ENCODE results near the gene DRP2. TPM values are rescaled to one million over a fixed set of nuclear protein-coding genes. Genes with fewer than 3 reads are reported as not detected.
"Not testable (repeated sequence)": the region's sequence is repeated elsewhere in the genome, so short reads cannot be mapped to it uniquely, and the experiment has no call there.

Gene DRP2
- polyA plus RNA-seq: under 1 TPM in 2 of 3 donors, not detected in 1; 0.20 to 0.32 TPM

DNA sequence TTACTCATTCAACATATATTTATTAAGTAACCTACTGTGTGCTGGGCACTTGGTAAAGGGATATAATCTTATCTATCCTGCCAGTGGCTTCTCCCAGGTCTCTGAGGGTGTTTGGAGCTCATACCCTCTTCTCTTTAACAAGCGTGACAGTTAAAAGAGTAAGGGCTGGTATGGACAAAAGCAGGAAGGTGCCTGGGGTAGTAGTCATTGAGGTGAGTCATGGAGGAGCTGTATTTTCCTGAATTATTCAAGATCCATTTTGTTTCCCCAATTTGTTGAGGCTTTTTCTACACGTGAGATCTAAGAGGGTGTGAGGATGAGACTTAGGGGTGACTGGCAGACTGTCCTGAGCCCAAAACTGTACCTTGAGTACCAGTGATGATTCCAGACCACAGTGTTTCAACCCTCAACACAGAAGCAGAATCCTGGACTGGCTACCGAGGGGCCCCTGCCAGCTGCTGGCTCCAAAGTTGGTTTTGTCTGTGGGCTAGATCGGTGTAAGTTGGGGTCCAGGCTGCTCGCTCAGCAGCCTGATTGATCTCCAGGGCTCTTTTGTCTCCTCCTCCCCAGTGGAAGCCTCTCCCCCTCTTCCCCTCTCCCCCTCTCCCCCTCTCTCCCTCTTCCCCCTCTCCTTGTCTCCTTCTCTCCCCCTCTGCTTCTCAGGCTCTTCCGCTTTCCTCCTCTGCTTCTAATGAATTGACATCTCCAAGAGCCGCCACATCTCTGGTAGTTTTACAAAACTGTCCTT is at the start of gene DRP2:
Gene DRP2, plus strand, starts transcription at position 671 of the 748 bp plus-strand sequence. CDS start 11,862 bp downstream, outside the sequence.
- no peak within 1 kb of the TSS for H3K27ac Mint-ChIP-seq
- no peak within 1 kb of the TSS for H3K4me3 Mint-ChIP-seq
- no peaks in the 10 kb centered on the region for H3K36me3 Mint-ChIP-seq
- no peaks in the 10 kb centered on the region for H3K4me1 Mint-ChIP-seq
- DNase-seq: no peak
- H3K9me3 Mint-ChIP-seq: no peaks in the 10 kb centered on the region
- peaks cover 0 to 11% (median 5%) of the 10 kb centered on the region in 3 donors for H3K27me3 Mint-ChIP-seq (ENCODE audit: low read depth in 3 of 3)

DNA sequence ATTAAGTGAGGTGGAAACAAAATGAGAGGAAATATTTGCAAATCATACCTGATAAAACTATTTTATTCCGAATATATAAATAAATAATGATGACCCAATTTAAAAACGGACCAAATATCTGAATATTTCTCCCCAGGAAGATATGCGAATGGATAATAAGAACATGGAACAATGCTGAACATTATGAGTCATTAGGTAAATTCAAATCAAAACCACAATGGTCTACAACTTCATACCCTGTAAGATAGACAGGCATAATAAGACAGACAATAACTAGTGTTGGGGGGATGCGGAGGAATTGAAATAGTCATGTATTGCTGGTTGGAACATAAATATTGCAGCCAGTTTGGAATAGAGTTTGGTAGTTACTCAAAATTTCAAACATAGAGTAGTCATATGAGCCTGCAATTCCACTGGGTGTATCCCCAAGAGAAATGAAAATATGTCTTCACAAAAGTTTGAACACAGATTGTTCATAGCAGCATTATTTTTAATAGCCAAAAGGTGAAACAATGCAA is 47.6 kb upstream of the DRP2 start:
- H3K4me1 Mint-ChIP-seq: no peaks in the 10 kb centered on the region
- H3K9me3 Mint-ChIP-seq: peaks cover 0 to 1% (median 0%) of the 10 kb centered on the region in 6 donors
- H3K27ac Mint-ChIP-seq: no peak overlapping the region
- H3K36me3 Mint-ChIP-seq: no peaks in the 10 kb centered on the region
- no peak overlapping the region for H3K4me3 Mint-ChIP-seq
- H3K27me3 Mint-ChIP-seq (ENCODE audit: low read depth in 3 of 3): peaks cover 0 to 3% (median 1%) of the 10 kb centered on the region in 3 donors
- no peak for DNase-seq

GRCh38 chrX:101176439-101176838 is 43.1 kb upstream of the DRP2 start:
- no peaks in the 10 kb centered on the region for H3K4me1 Mint-ChIP-seq
- no peak overlapping the region for H3K4me3 Mint-ChIP-seq
- H3K36me3 Mint-ChIP-seq: no peaks in the 10 kb centered on the region
- no peak overlapping the region for H3K27ac Mint-ChIP-seq
- H3K9me3 Mint-ChIP-seq: peaks cover 0 to 1% (median 0%) of the 10 kb centered on the region in 6 donors
- no peak for DNase-seq
- H3K27me3 Mint-ChIP-seq (ENCODE audit: low read depth in 3 of 3): peaks cover 0 to 10% (median 4%) of the 10 kb centered on the region in 3 donors

DNA sequence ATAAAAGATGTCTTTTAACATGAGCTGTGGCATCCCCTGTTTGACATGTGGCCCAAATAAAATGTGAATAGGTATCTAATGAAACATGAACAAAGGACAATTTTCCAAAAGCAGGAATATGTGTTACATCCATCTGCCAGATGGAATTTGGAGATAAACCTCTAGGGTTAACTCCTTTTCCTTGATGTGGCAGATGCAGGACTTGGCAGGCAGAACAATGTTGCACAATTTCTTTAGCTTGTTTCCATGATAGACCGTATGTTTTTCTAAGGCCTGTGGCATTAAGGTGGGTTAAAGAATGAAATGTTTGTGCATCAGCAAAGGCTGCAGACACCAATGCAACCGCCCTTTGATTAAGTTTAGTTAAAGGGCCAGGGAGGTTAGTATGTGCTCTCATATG is 34.7 kb upstream of the DRP2 start:
- not testable (repeated sequence) for H3K4me3 Mint-ChIP-seq, H3K36me3 Mint-ChIP-seq, H3K9me3 Mint-ChIP-seq, H3K4me1 Mint-ChIP-seq, H3K27ac Mint-ChIP-seq, DNase-seq
- H3K27me3 Mint-ChIP-seq (ENCODE audit: low read depth in 3 of 3): peaks cover 1 to 17% (median 2%) of the 10 kb centered on the region in 3 donors

GRCh38 chrX:101187961-101188360 is 31.6 kb upstream of the DRP2 start:
- H3K36me3 Mint-ChIP-seq, H3K27ac Mint-ChIP-seq, H3K4me1 Mint-ChIP-seq, DNase-seq, H3K4me3 Mint-ChIP-seq, H3K9me3 Mint-ChIP-seq: not testable (repeated sequence)
- peaks cover 6 to 10% (median 7%) of the 10 kb centered on the region in 3 donors for H3K27me3 Mint-ChIP-seq (ENCODE audit: low read depth in 3 of 3)

GRCh38 chrX:101190736-101191135 is 28.9 kb upstream of the DRP2 start:
- no peak overlapping the region for H3K4me3 Mint-ChIP-seq
- no peaks in the 10 kb centered on the region for H3K9me3 Mint-ChIP-seq
- DNase-seq: no peak
- peaks cover 8 to 12% (median 10%) of the 10 kb centered on the region in 3 donors for H3K27me3 Mint-ChIP-seq (ENCODE audit: low read depth in 3 of 3)
- H3K27ac Mint-ChIP-seq: no peak overlapping the region
- no peaks in the 10 kb centered on the region for H3K4me1 Mint-ChIP-seq
- no peaks in the 10 kb centered on the region for H3K36me3 Mint-ChIP-seq

DNA sequence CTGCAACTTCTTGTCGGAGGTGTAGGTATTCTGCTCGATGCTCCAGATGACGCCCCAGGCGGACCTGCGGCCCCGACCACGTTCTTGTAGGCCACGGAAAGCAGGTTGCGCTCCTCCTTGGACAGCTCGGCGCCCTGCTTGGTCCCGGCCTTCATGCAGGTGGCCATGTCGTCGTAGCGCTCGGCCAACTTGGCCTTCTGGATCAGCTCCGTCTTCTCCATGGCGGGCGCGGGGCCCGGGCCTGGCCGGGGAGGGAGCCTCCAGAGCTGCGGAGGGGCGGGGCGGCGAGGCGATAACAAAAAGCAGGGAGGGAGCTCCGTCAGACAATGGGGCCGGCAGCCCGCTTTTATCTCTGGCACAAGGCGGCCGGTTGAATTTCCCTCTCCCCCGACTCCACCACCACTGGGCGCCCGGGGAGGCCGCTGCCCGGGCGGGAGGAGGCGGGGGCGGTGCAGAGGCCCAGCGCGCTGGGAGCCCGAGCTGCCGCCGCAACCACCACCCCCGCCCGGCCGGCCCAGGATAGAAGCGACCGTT is 28.3 kb upstream of the DRP2 start:
- Mint-ChIP-seq H3K27me3 (ENCODE audit: low read depth in 3 of 3) (peaks cover 8 to 12% (median 10%) of the 10 kb centered on the region in 3 donors), H3K27ac (no peak overlapping the region), H3K4me1 (no peaks in the 10 kb centered on the region), H3K36me3 (no peaks in the 10 kb centered on the region), H3K9me3 (no peaks in the 10 kb centered on the region), H3K4me3 (no peak overlapping the region)
- DNase-seq: no peak

DNA sequence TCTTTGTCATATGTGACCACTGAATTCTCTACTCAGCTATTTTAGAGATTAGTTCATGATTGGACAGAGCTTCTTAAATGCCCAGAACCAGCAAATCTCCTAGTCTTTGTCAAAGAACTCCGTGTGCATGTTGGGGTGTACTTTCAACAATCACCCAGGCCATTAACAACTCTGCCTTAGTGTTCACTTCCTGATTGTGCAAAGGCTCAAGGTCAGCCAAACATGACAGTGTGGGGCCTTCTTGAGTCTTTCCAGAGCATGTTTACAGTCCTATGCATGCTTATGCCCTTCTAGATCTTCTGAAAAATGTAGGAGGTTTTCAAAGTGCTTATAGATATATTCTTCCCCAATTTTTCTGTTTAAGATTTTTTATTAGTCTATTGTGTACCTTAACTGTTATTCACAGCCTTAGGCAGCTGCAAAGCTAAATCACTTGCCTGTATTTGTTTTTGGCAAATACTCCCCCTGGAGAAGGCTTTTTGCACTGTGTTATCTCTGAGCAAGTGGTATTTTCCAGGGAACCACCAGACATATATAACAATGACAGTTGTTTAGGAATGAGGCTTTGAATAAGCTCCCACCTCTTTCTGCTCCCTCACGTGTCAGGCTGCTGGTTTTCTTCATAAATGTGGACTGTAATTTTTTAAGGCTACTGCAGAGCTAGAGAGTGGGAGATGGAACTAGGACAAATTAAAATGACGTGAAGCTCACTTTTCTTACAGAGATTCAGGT is 24.0 kb upstream of the DRP2 start:
- Mint-ChIP-seq H3K36me3 (no peaks in the 10 kb centered on the region), H3K27ac (no peak overlapping the region), H3K27me3 (ENCODE audit: low read depth in 3 of 3) (peaks cover 6 to 12% (median 9%) of the 10 kb centered on the region in 3 donors), H3K4me1 (no peaks in the 10 kb centered on the region), H3K4me3 (no peak overlapping the region), H3K9me3 (no peaks in the 10 kb centered on the region)
- DNase-seq: no peak

DNA sequence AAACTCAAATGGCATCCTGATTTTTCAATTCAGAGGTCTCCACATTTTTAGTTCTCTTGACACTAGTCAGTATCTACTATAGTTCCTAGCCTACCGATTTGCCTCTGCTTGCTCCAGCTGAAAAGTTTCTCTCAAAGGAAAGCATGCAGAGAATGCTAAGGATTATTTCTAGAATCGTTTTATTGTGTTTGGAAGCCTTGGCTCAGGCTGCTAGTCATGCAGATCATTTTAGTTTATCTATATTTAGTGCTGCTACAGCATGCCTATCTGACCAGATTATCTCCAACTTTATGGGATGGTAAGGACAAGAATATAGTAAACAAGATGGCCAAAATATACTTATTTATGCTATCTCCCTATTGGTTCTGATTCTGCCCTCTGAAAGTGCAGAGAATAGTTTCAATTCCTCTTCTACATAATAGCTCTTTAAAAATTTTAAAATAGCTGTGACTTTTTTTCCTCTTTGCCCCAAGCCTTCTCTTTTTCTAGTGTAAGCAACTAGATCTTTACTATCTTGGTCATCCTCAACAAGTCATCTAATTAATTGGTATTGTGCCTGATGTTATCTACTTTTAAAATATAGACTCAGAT is 15.7 kb upstream of the DRP2 start:
- H3K9me3 Mint-ChIP-seq: peaks cover 0 to 2% (median 0%) of the 10 kb centered on the region in 6 donors
- H3K27me3 Mint-ChIP-seq (ENCODE audit: low read depth in 3 of 3): peaks cover 0 to 6% (median 0%) of the 10 kb centered on the region in 3 donors
- H3K27ac Mint-ChIP-seq: no peak overlapping the region
- H3K36me3 Mint-ChIP-seq: no peaks in the 10 kb centered on the region
- no peaks in the 10 kb centered on the region for H3K4me1 Mint-ChIP-seq
- DNase-seq: no peak
- no peak overlapping the region for H3K4me3 Mint-ChIP-seq

GRCh38 chrX:101206471-101206870 is 13.1 kb upstream of the DRP2 start:
- no peak for DNase-seq
- no peaks in the 10 kb centered on the region for H3K4me1 Mint-ChIP-seq
- H3K9me3 Mint-ChIP-seq: peaks cover 0 to 2% (median 0%) of the 10 kb centered on the region in 6 donors
- no peak overlapping the region for H3K4me3 Mint-ChIP-seq
- no peak overlapping the region for H3K27ac Mint-ChIP-seq
- H3K36me3 Mint-ChIP-seq: no peaks in the 10 kb centered on the region
- H3K27me3 Mint-ChIP-seq (ENCODE audit: low read depth in 3 of 3): peaks cover 0 to 2% (median 0%) of the 10 kb centered on the region in 3 donors

- H3K4me1 Mint-ChIP-seq: no peaks in the 10 kb centered on the region
- no peak overlapping the region for H3K4me3 Mint-ChIP-seq
- no peaks in the 10 kb centered on the region for H3K36me3 Mint-ChIP-seq
- peaks cover 0 to 2% (median 0%) of the 10 kb centered on the region in 3 donors for H3K27me3 Mint-ChIP-seq (ENCODE audit: low read depth in 3 of 3)
- DNase-seq: no peak
- peaks cover 0 to 4% (median 0%) of the 10 kb centered on the region in 6 donors for H3K9me3 Mint-ChIP-seq
- no peak overlapping the region for H3K27ac Mint-ChIP-seq
Measured at GRCh38 chrX:101208152-101208905, 11.3 kb upstream of the DRP2 start.

- H3K36me3 Mint-ChIP-seq: no peaks in the 10 kb centered on the region
- no peak overlapping the region for H3K4me3 Mint-ChIP-seq
- peaks cover 0 to 6% (median 0%) of the 10 kb centered on the region in 3 donors for H3K27me3 Mint-ChIP-seq (ENCODE audit: low read depth in 3 of 3)
- no peak overlapping the region for H3K27ac Mint-ChIP-seq
- no peak for DNase-seq
- H3K4me1 Mint-ChIP-seq: no peaks in the 10 kb centered on the region
- H3K9me3 Mint-ChIP-seq: peaks cover 0 to 2% (median 0%) of the 10 kb centered on the region in 6 donors
Measured at GRCh38 chrX:101210630-101211029, 9.0 kb upstream of the DRP2 start.

GRCh38 chrX:101217689-101218088 is 1.9 kb upstream of the DRP2 start:
- Mint-ChIP-seq H3K27ac (no peak overlapping the region), H3K36me3 (no peaks in the 10 kb centered on the region)

More at GRCh38 chrX:101217689-101218088, 1.9 kb upstream of the DRP2 start:
- no peak for DNase-seq
- H3K4me1 Mint-ChIP-seq: no peaks in the 10 kb centered on the region
- peaks cover 0 to 14% (median 5%) of the 10 kb centered on the region in 3 donors for H3K27me3 Mint-ChIP-seq (ENCODE audit: low read depth in 3 of 3)
- peaks cover 0 to 2% (median 0%) of the 10 kb centered on the region in 6 donors for H3K9me3 Mint-ChIP-seq
- H3K4me3 Mint-ChIP-seq: no peak overlapping the region
